ENCODE results near the gene PSMD4. TPM values are rescaled to one million over a fixed set of nuclear protein-coding genes. Genes with fewer than 3 reads are reported as not detected.

Gene PSMD4
- total and polyA plus RNA-seq, 2 of the 8 experiments (the other 6 are each of a cell fraction or from before 2014, with no cell fraction given) = 216 to 284 TPM

- CTCF ChIA-PET (ENCODE audit: partially characterized antibody) = no interaction called here
Observed at GRCh38 chr1:151238467-151238739, 16.1 kb upstream of the PSMD4 start.

More at GRCh38 chr1:151238467-151238739, 16.1 kb upstream of the PSMD4 start:
- TF ChIP-seq NANOG (IDR thresholded peaks at IDR 0.05; ENCODE audit: insufficient read depth, low read depth, low read length, poor library complexity, severe bottlenecking) (no peak), GABPA (IDR thresholded peaks at IDR 0.05; ENCODE audit: borderline replicate concordance, insufficient read depth, low read length) (no peak), SIN3A (conservative IDR thresholded peaks at IDR 0.05 in 1 of 2, IDR thresholded peaks at IDR 0.05 in 1 of 2; ENCODE audit: low read depth in 1 of 2, low read length in 2 of 2) (no peak), YY1 (IDR thresholded peaks at IDR 0.05; ENCODE audit: low read depth, low read length) (no peak), SUZ12 (IDR thresholded peaks at IDR 0.05; ENCODE audit: low read length) (no peak), TAF7 (optimal IDR thresholded peaks at IDR 0.05; ENCODE audit: borderline replicate concordance, low read depth, low read length) (no peak), CTBP2 (IDR thresholded peaks at IDR 0.05; ENCODE audit: borderline replicate concordance, insufficient read depth, insufficient read length, low read length) (no peak), FOSL1 (IDR thresholded peaks at IDR 0.05; ENCODE audit: insufficient read depth, low read depth, low read length) (no peak), KDM4A (IDR thresholded peaks at IDR 0.05; ENCODE audit: low read depth, low read length, severe bottlenecking) (no peak), ZNF274 (IDR thresholded peaks at IDR 0.05; ENCODE audit: borderline replicate concordance, extremely low read depth, low read length) (no peak), RFX5 (IDR thresholded peaks at IDR 0.05; ENCODE audit: borderline replicate concordance, low read depth, low read length) (no peak), RBBP5 (IDR thresholded peaks at IDR 0.05; ENCODE audit: borderline replicate concordance, low read depth, low read length) (no peak)
- Histone ChIP-seq H3K4me3 (ENCODE audit: extremely low read depth in 1 of 4, insufficient read depth in 2 of 4, low read depth in 3 of 4, low read length in 4 of 4) (no peak overlapping the region), H3K56ac (replicated peaks; ENCODE audit: insufficient read length, low read depth, low read length) (no peak overlapping the region), H3K23ac (ENCODE audit: insufficient read length) (no peak overlapping the region), H4K5ac (ENCODE audit: insufficient read length, low read depth, low read length) (no peak overlapping the region), H3K9me3 (ENCODE audit: insufficient read depth in 2 of 2, low read depth in 1 of 2, low read length in 1 of 2) (no peaks in the 10 kb centered on the region), H2BK15ac (ENCODE audit: low read length) (no peak overlapping the region), H3K4me2 (ENCODE audit: insufficient read depth in 1 of 2, low read depth in 2 of 2, low read length in 2 of 2) (no peak overlapping the region), H3K14ac (ENCODE audit: insufficient read length) (no peak overlapping the region), H3K9ac (replicated peaks in 1 of 4; ENCODE audit: extremely low read depth in 1 of 4, low read depth in 3 of 4, low read length in 3 of 4) (no peak overlapping the region), H3K4me1 (replicated peaks in 1 of 4; ENCODE audit: control insufficient read depth in 3 of 4, insufficient read depth in 4 of 4, low read length in 3 of 4) (no peaks in the 10 kb centered on the region), H3K18ac (ENCODE audit: extremely low read depth, low read length) (no peak overlapping the region), H2BK120ac (replicated peaks; ENCODE audit: low read depth, low read length) (no peak overlapping the region), H4K91ac (replicated peaks; ENCODE audit: insufficient read length, low read length) (no peak overlapping the region), H2BK12ac (ENCODE audit: low read depth, low read length) (no peak overlapping the region), H3K79me2 (ENCODE audit: control insufficient read depth in 1 of 2, insufficient read depth in 2 of 2, low read length in 2 of 2) (no peaks in the 10 kb centered on the region), H3K36me3 (ENCODE audit: control insufficient read depth in 2 of 4, insufficient read depth in 4 of 4, low read length in 3 of 4) (peaks cover 45 to 93% (median 82%) of the 10 kb centered on the region in 4 experiments), H3K27me3 (replicated peaks in 1 of 4; ENCODE audit: control insufficient read depth in 3 of 4, extremely low read depth in 1 of 4, insufficient read depth in 3 of 4, low read length in 3 of 4) (no peaks in the 10 kb centered on the region), H4K8ac (ENCODE audit: extremely low read depth, insufficient read depth, low read length) (no peak overlapping the region), H3K4ac (replicated peaks; ENCODE audit: insufficient read length, low read depth, low read length) (no peak overlapping the region), H4K20me1 (replicated peaks in 1 of 2; ENCODE audit: control insufficient read depth in 1 of 2, insufficient read depth in 2 of 2, low read length in 2 of 2) (peaks cover 0 to 3% of the 10 kb centered on the region in 2 experiments), H2BK20ac (ENCODE audit: low read length) (no peak overlapping the region), H2BK5ac (ENCODE audit: low read depth, low read length) (no peak overlapping the region), H3K27ac (ENCODE audit: low read depth, low read length) (no peak overlapping the region), H2AFZ (ENCODE audit: low read length) (no peak overlapping the region), H3K23me2 (ENCODE audit: low read depth, low read length) (no peaks in the 10 kb centered on the region), H2AK5ac (ENCODE audit: low read depth, low read length) (no peak overlapping the region), H3K79me1 (ENCODE audit: low read depth, low read length) (no peaks in the 10 kb centered on the region)
- 86% methylated on average over 1 of the region's 1 CpG; no CpG with 5 or more reads in 1 of the 2 experiments for WGBS, 2 experiments (ENCODE audit: extremely low coverage in 1 of 2, insufficient coverage in 1 of 2, insufficient read length in 1 of 2, insufficient replicate concordance in 2 of 2, low coverage in 1 of 2, low lambda C conversion rate in 2 of 2, missing lambda C conversion rate in 1 of 2)
- FAIRE-seq (no peak), DNase-seq (ENCODE audit: low read depth in 1 of 2, low spot score in 2 of 2) (no peak)
- POLR2A ChIA-PET (ENCODE audit: partially characterized antibody) = interaction anchor here (1.1 to 1.8 kb wide), 2 partner anchors 12 to 13 kb away, joined by 3 to 6 read pairs; no protein-coding TSS in a partner anchor

All from H1 (cell line).